ENCODE data around the gene PRR18. TPM values are rescaled to one million over a fixed set of nuclear protein-coding genes. Genes with fewer than 3 reads are reported as not detected.

The PRR18 gene
- total RNA-seq, 1 donor from 2014 or later, result not detected

GRCh38 chr6:166338854-166339253 is 30.7 kb upstream of the PRR18 start:
- H3K9me3 Mint-ChIP-seq (ENCODE audit: unreplicated experiment), result no peaks in the 10 kb centered on the region
- H3K4me1 Mint-ChIP-seq (ENCODE audit: unreplicated experiment), result peaks cover 15% of the 10 kb centered on the region
- DNase-seq (ENCODE audit: extremely low spot score, unreplicated experiment), result no peak
- H3K36me3 Mint-ChIP-seq (ENCODE audit: unreplicated experiment), result peaks cover 11% of the 10 kb centered on the region
- H3K27ac Mint-ChIP-seq (ENCODE audit: unreplicated experiment), result no peak overlapping the region
- H3K4me3 Mint-ChIP-seq (ENCODE audit: unreplicated experiment), result no peak overlapping the region
- H3K27me3 Mint-ChIP-seq (ENCODE audit: unreplicated experiment), result no peaks in the 10 kb centered on the region
- no peak for TF ChIP-seq CTCF (IDR thresholded peaks at IDR 0.05)

- H3K27ac Mint-ChIP-seq (ENCODE audit: unreplicated experiment), result no peak overlapping the region
- H3K27me3 Mint-ChIP-seq (ENCODE audit: unreplicated experiment), result no peaks in the 10 kb centered on the region
- H3K36me3 Mint-ChIP-seq (ENCODE audit: unreplicated experiment), result peaks cover 11% of the 10 kb centered on the region
- TF ChIP-seq CTCF (IDR thresholded peaks at IDR 0.05), result no peak
- DNase-seq (ENCODE audit: extremely low spot score, unreplicated experiment), result no peak
- no peak overlapping the region for H3K4me3 Mint-ChIP-seq (ENCODE audit: unreplicated experiment)
- no peaks in the 10 kb centered on the region for H3K9me3 Mint-ChIP-seq (ENCODE audit: unreplicated experiment)
- peaks cover 9% of the 10 kb centered on the region for H3K4me1 Mint-ChIP-seq (ENCODE audit: unreplicated experiment)
Measured at GRCh38 chr6:166336847-166337246, 28.7 kb upstream of the PRR18 start.

GRCh38 chr6:166335378-166336302 is 27.4 kb upstream of the PRR18 start:
- Mint-ChIP-seq H3K4me1 (ENCODE audit: unreplicated experiment) (peaks cover 6% of the 10 kb centered on the region), H3K27ac (ENCODE audit: unreplicated experiment) (no peak overlapping the region), H3K36me3 (ENCODE audit: unreplicated experiment) (peaks cover 11% of the 10 kb centered on the region), H3K4me3 (ENCODE audit: unreplicated experiment) (no peak overlapping the region), H3K27me3 (ENCODE audit: unreplicated experiment) (no peaks in the 10 kb centered on the region), H3K9me3 (ENCODE audit: unreplicated experiment) (no peaks in the 10 kb centered on the region)
- no peak for TF ChIP-seq CTCF (IDR thresholded peaks at IDR 0.05)
- DNase-seq (ENCODE audit: extremely low spot score, unreplicated experiment), result no peak

- H3K27ac Mint-ChIP-seq (ENCODE audit: unreplicated experiment), result no peak overlapping the region
- peaks cover 9% of the 10 kb centered on the region for H3K4me1 Mint-ChIP-seq (ENCODE audit: unreplicated experiment)
- H3K36me3 Mint-ChIP-seq (ENCODE audit: unreplicated experiment), result peaks cover 11% of the 10 kb centered on the region
- no peaks in the 10 kb centered on the region for H3K27me3 Mint-ChIP-seq (ENCODE audit: unreplicated experiment)
- no peak for TF ChIP-seq CTCF (IDR thresholded peaks at IDR 0.05)
- no peaks in the 10 kb centered on the region for H3K9me3 Mint-ChIP-seq (ENCODE audit: unreplicated experiment)
- H3K4me3 Mint-ChIP-seq (ENCODE audit: unreplicated experiment), result no peak overlapping the region
- no peak for DNase-seq (ENCODE audit: extremely low spot score, unreplicated experiment)
Measured at GRCh38 chr6:166334878-166335277, 26.7 kb upstream of the PRR18 start.

GRCh38 chr6:166333172-166333995 is 25.2 kb upstream of the PRR18 start:
- Mint-ChIP-seq H3K27ac (ENCODE audit: unreplicated experiment) (no peak overlapping the region), H3K9me3 (ENCODE audit: unreplicated experiment) (no peaks in the 10 kb centered on the region), H3K27me3 (ENCODE audit: unreplicated experiment) (no peaks in the 10 kb centered on the region), H3K4me1 (ENCODE audit: unreplicated experiment) (peaks cover 9% of the 10 kb centered on the region), H3K4me3 (ENCODE audit: unreplicated experiment) (no peak overlapping the region), H3K36me3 (ENCODE audit: unreplicated experiment) (peaks cover 16% of the 10 kb centered on the region)
- TF ChIP-seq CTCF (IDR thresholded peaks at IDR 0.05), result no peak
- no peak for DNase-seq (ENCODE audit: extremely low spot score, unreplicated experiment)
